ENCODE results near the gene DNAH14. TPM values are rescaled to one million over a fixed set of nuclear protein-coding genes. Genes with fewer than 3 reads are reported as not detected.
"Not testable (repeated sequence)": the region's sequence is repeated elsewhere in the genome, so short reads cannot be mapped to it uniquely, and the experiment has no call there.

Gene DNAH14
- total and polyA plus RNA-seq, 2 donors (not counting 1 experiment from before 2014, with no cell fraction given) = not detected

- no peak for ATAC-seq (ENCODE audit: low read depth)
- Histone ChIP-seq H3K27me3 (replicated peaks in 1 of 4; ENCODE audit: control extremely low read depth in 1 of 4, control insufficient read depth in 3 of 4, insufficient read depth in 4 of 4, low read length in 3 of 4) (no peaks in the 10 kb centered on the region), H3K79me2 (ENCODE audit: control insufficient read depth, insufficient read depth, low read length) (no peaks in the 10 kb centered on the region), H3K4me3 (ENCODE audit: control extremely low read depth in 1 of 5, extremely low read depth in 1 of 5, insufficient read depth in 1 of 5, low read depth in 2 of 5, low read length in 4 of 5) (no peak overlapping the region), H3K4me2 (replicated peaks; ENCODE audit: low read depth, low read length, poor library complexity, severe bottlenecking) (no peak overlapping the region), H2AFZ (ENCODE audit: insufficient read depth, low read depth, low read length, poor library complexity, severe bottlenecking) (no peak overlapping the region), H4K20me1 (ENCODE audit: control insufficient read depth, insufficient read depth, low read length, poor library complexity, severe bottlenecking) (no peaks in the 10 kb centered on the region), H3K9me3 (ENCODE audit: control extremely low read depth in 1 of 3, control insufficient read depth in 2 of 3, insufficient read depth in 1 of 3, low read length in 2 of 3) (peaks cover 0 to 4% (median 0%) of the 10 kb centered on the region in 3 donors), H3K9ac (ENCODE audit: low read length) (no peak overlapping the region), H3K36me3 (replicated peaks in 1 of 2; ENCODE audit: control extremely low read depth in 1 of 2, control insufficient read depth in 1 of 2, extremely low read depth in 1 of 2, insufficient read depth in 2 of 2, low read length in 1 of 2) (no peaks in the 10 kb centered on the region), H3K4me1 (ENCODE audit: control insufficient read depth in 2 of 2, insufficient read depth in 2 of 2, low read length in 2 of 2) (no peaks in the 10 kb centered on the region), H3K27ac (ENCODE audit: low read length in 2 of 2) (no peak overlapping the region)
- POLR2A ChIA-PET = no interaction called here
- Mint-ChIP-seq H3K9me3 (ENCODE audit: insufficient read depth) (peaks cover 3% of the 10 kb centered on the region), H3K27me3 (no peaks in the 10 kb centered on the region), H3K27ac (no peak overlapping the region), H3K4me3 (no peak overlapping the region), H3K4me1 (no peaks in the 10 kb centered on the region)
- no peak for TF ChIP-seq EZH2 (IDR thresholded peaks at IDR 0.05; ENCODE audit: borderline replicate concordance, insufficient read depth, low read depth, low read length, poor library complexity, severe bottlenecking)
- TF ChIP-seq CTCF (IDR thresholded peaks at IDR 0.05) = no peak
- no peak for DNase-seq
- intact Hi-C loops (cut with micrococcal nuclease) = no loop called here
- CTCF ChIA-PET = no interaction called here
- no CpG with 5 or more reads among the region's 2 CpGs for WGBS (ENCODE audit: insufficient coverage)
These were observed 301.0 kb downstream of the DNAH14 start for GRCh38 chr1:225230483-225230882.

- intact Hi-C loops (cut with micrococcal nuclease) = not testable (repeated sequence)
These were observed 303.5 kb downstream of the DNAH14 start for GRCh38 chr1:225232930-225233329.

More at GRCh38 chr1:225232930-225233329, 303.5 kb downstream of the DNAH14 start:
- H2AFZ ChIP-seq (ENCODE audit: insufficient read depth, low read depth, low read length, poor library complexity, severe bottlenecking); H3K4me1 Mint-ChIP-seq; H3K4me2 ChIP-seq (replicated peaks; ENCODE audit: low read depth, low read length, poor library complexity, severe bottlenecking); H3K36me3 ChIP-seq (replicated peaks in 1 of 2; ENCODE audit: control extremely low read depth in 1 of 2, control insufficient read depth in 1 of 2, extremely low read depth in 1 of 2, insufficient read depth in 2 of 2, low read length in 1 of 2); H3K27ac Mint-ChIP-seq; H3K79me2 ChIP-seq (ENCODE audit: control insufficient read depth, insufficient read depth, low read length); H3K9me3 ChIP-seq (ENCODE audit: control extremely low read depth in 1 of 3, control insufficient read depth in 2 of 3, insufficient read depth in 1 of 3, low read length in 2 of 3); H3K4me3 ChIP-seq (ENCODE audit: control extremely low read depth in 1 of 5, extremely low read depth in 1 of 5, insufficient read depth in 1 of 5, low read depth in 2 of 5, low read length in 4 of 5); H3K27ac ChIP-seq (ENCODE audit: low read length in 2 of 2); DNase-seq; H3K9ac ChIP-seq (ENCODE audit: low read length); H3K4me1 ChIP-seq (ENCODE audit: control insufficient read depth in 2 of 2, insufficient read depth in 2 of 2, low read length in 2 of 2); H4K20me1 ChIP-seq (ENCODE audit: control insufficient read depth, insufficient read depth, low read length, poor library complexity, severe bottlenecking); ATAC-seq (ENCODE audit: low read depth); POLR2A ChIA-PET; H3K4me3 Mint-ChIP-seq; CTCF ChIA-PET; H3K27me3 ChIP-seq (replicated peaks in 1 of 4; ENCODE audit: control extremely low read depth in 1 of 4, control insufficient read depth in 3 of 4, insufficient read depth in 4 of 4, low read length in 3 of 4): not testable (repeated sequence)
- no CpG with 5 or more reads among the region's 1 CpG for WGBS (ENCODE audit: insufficient coverage)
- H3K27me3 Mint-ChIP-seq = peaks cover 15% of the 10 kb centered on the region
- peaks cover 11% of the 10 kb centered on the region for H3K9me3 Mint-ChIP-seq (ENCODE audit: insufficient read depth)

Data from B cell (primary cell).